HFFc6 (cell line): ENCODE data around the gene MLEC. TPM values are rescaled to one million over a fixed set of nuclear protein-coding genes. Genes with fewer than 3 reads are reported as not detected.

Experiments used
- DNase-seq: peaks from one replicate; pipeline ENCODE4 v3.0.0-alpha.2; 2018
- H3K27ac Mint-ChIP-seq: 2 replicates; pipeline ENCODE4 v1.8.0; 2020; ENCODE audit warnings: mild to moderate bottlenecking, mixed read lengths
- H3K27me3 Mint-ChIP-seq: 2 replicates; pipeline ENCODE4 v1.8.0; 2021; ENCODE audit warnings: mild to moderate bottlenecking, moderate library complexity, mixed read lengths; ENCODE audit not compliant: insufficient read depth
- H3K36me3 Mint-ChIP-seq: 2 replicates; pipeline ENCODE4 v1.8.0; 2021; ENCODE audit warnings: low read depth, mixed read lengths
- H3K4me1 Mint-ChIP-seq: 2 replicates; pipeline ENCODE4 v1.8.0; 2020; ENCODE audit warnings: low read depth, mixed read lengths
- H3K4me3 Mint-ChIP-seq: 2 replicates; pipeline ENCODE4 v1.8.0; 2020; ENCODE audit warnings: mild to moderate bottlenecking, moderate library complexity, mixed read lengths
- H3K9me3 Mint-ChIP-seq: 2 replicates; pipeline ENCODE4 v1.8.0; 2020; ENCODE audit warnings: mild to moderate bottlenecking, mixed read lengths
- total RNA-seq, 6 experiments: library from RNA; stranded (reverse); fragmentation: NEBNext Ultra II Directional; extraction: Animal tissue kit (Norgen Biotek cat#: 25700); gene quantifications; 2 replicates in 1 of 6; 3 replicates in 5 of 6; pipeline ENCODE4 v1.2.3, GENCODE V29; 2021
- TF ChIP-seq, protein P1 (sequence below): fragments of 200-600 bp; sonication (generic); IDR thresholded peaks from 2 replicates; pipeline ENCODE4 v1.5.0; 2021; ENCODE audit warnings: antibody characterized with exemption, mild to moderate bottlenecking

MLEC gene
- total RNA-seq, 6 experiments from 2014 or later = 195 to 241 (median 209) TPM

DNA sequence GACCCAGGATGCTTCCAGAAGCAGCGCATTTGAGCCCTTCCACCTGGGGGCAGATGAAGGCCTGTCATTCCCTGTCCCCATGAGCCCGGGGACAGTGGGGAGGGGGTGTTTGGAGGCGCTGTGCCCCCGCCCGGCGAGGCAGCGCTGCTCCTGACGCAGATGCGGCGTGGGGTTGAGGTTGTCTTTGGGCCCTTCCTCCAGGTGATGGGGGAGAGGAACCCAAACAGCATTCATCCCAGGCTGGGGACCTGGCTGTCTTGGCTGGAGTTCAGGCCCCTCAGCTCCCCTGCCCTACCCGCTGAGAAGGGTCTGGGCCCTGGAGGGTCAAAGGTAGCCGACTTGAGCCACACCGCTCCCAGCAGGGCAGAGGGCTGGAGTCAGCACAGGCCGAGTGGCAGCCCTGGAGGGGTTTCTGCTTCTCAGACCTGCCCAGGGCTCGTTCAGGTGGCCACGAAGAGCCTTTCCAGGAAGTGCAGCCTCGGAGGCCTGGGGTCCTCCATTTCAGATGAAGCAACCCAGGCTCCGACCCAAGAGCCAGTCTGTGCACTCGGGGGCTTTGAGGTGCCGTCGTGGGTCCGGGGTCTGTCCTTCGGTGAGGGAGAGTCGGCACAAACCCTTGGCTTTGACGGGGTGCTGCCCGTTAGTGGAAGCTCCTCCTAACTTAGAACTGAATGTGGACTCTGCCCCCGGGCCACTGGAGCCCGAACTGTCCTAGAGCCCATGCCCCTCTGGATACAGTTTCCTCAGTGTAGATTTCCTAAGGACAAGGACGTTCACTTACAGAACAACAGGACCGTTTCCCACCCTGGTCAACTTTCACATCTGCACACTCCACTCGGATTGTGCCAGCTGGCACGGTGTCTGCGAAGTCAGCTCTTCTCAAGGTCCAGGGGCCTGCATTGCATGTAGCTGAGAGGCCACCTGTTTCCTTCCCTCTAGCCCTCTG, 54.8 kb downstream of the MLEC start:
- no peak overlapping the region for H3K4me3 Mint-ChIP-seq
- H3K27ac Mint-ChIP-seq = no peak overlapping the region
- no peaks in the 10 kb centered on the region for H3K27me3 Mint-ChIP-seq
- DNase-seq = no peak
- H3K9me3 Mint-ChIP-seq = no peaks in the 10 kb centered on the region
- no peaks in the 10 kb centered on the region for H3K36me3 Mint-ChIP-seq
- TF ChIP-seq, protein P1, sequence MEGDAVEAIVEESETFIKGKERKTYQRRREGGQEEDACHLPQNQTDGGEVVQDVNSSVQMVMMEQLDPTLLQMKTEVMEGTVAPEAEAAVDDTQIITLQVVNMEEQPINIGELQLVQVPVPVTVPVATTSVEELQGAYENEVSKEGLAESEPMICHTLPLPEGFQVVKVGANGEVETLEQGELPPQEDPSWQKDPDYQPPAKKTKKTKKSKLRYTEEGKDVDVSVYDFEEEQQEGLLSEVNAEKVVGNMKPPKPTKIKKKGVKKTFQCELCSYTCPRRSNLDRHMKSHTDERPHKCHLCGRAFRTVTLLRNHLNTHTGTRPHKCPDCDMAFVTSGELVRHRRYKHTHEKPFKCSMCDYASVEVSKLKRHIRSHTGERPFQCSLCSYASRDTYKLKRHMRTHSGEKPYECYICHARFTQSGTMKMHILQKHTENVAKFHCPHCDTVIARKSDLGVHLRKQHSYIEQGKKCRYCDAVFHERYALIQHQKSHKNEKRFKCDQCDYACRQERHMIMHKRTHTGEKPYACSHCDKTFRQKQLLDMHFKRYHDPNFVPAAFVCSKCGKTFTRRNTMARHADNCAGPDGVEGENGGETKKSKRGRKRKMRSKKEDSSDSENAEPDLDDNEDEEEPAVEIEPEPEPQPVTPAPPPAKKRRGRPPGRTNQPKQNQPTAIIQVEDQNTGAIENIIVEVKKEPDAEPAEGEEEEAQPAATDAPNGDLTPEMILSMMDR = no peak
- no peaks in the 10 kb centered on the region for H3K4me1 Mint-ChIP-seq

GRCh38 chr12:120744922-120745493, 58.1 kb downstream of the MLEC start:
- H3K27me3 Mint-ChIP-seq = peaks cover 3% of the 10 kb centered on the region
- TF ChIP-seq, protein P1 = no peak

DNA sequence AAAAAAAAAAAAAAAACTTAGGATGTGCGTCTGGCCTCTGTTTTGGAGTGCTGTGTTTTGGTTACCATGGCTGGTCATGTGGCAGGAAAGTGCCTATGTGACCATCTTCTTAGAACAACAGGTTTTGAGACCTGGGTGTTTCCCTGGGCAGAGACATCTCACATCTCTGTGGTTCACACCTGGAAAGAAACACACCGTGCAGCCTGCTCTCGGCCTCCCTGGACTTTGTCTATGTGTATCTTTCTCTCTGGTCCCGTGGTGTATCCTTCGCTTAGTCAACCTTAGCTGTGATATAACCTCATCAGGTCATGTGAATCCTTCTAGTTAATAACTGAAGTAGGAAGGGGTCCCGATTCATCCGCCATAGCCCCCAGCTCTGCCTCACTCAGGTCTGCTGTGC, 61.3 kb downstream of the MLEC start:
- TF ChIP-seq, protein P1 = no peak
- Mint-ChIP-seq H3K4me1 (peaks cover 6% of the 10 kb centered on the region; the same call in 1 of the 2 replicates), H3K27ac (no peak overlapping the region)

More at GRCh38 chr12:120744922-120745493, 58.1 kb downstream of the MLEC start:
- DNase-seq = no peak
- Mint-ChIP-seq H3K9me3 (no peaks in the 10 kb centered on the region), H3K36me3 (no peaks in the 10 kb centered on the region), H3K4me3 (no peak overlapping the region), H3K27ac (no peak overlapping the region), H3K4me1 (no peaks in the 10 kb centered on the region)

DNA sequence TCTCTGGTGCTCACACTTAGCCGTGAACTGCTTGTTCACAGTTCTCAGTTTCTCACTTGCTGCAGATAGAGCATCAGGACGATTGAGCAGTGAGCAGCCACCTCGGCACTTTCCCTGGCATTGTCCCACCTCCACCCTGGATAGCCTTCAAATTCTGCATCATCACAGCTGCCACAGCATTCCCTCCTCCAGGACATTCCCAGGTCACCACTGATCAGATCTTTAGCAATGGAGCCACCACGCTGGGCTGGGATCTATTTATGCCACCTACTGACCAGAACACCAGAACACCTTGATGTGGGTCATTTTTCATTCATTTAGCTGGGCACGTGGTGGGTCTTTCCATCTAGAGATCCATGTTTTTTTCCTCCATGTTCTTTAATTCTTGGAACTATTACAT, 62.3 kb downstream of the MLEC start:
- Mint-ChIP-seq H3K4me1 (peaks cover 6% of the 10 kb centered on the region; the same call in 1 of the 2 replicates), H3K4me3 (no peak overlapping the region), H3K36me3 (no peaks in the 10 kb centered on the region), H3K27me3 (peaks cover 10% of the 10 kb centered on the region), H3K27ac (no peak overlapping the region), H3K9me3 (no peaks in the 10 kb centered on the region)
- DNase-seq = no peak
- TF ChIP-seq, protein P1 = no peak

More for the DNA sequence above, 61.3 kb downstream of the MLEC start:
- no peaks in the 10 kb centered on the region for H3K9me3 Mint-ChIP-seq
- no peaks in the 10 kb centered on the region for H3K36me3 Mint-ChIP-seq
- no peak for DNase-seq
- no peak overlapping the region for H3K4me3 Mint-ChIP-seq
- peaks cover 10% of the 10 kb centered on the region for H3K27me3 Mint-ChIP-seq

- no peak for DNase-seq
- Mint-ChIP-seq H3K36me3 (no peaks in the 10 kb centered on the region), H3K4me1 (peaks cover 6% of the 10 kb centered on the region; the same call in 1 of the 2 replicates), H3K4me3 (no peak overlapping the region), H3K27ac (no peak overlapping the region), H3K9me3 (peaks cover 8% of the 10 kb centered on the region), H3K27me3 (peaks cover 10% of the 10 kb centered on the region)
- TF ChIP-seq, protein P1 = no peak
Measured at GRCh38 chr12:120750806-120751205, 63.9 kb downstream of the MLEC start.
